K562 (cell line): ENCODE data around the gene HDGFL2. TPM values are rescaled to one million over a fixed set of nuclear protein-coding genes. Genes with fewer than 3 reads are reported as not detected.

ENCODE experiments used
- ATAC-seq: fragments of 200-7000 bp; cut with Tn5 transposase; 3 replicates; pipeline ENCODE4 v1.9.1; 2020; ENCODE audit warnings: moderate library complexity
- BruUV-seq: library from RNA; stranded (reverse); fragments of 400-500 nt; replicated peaks from 2 replicates; lab custom pipeline; 2021; lab: Mats Ljungman, UMichigan
- CTCF ChIA-PET: fragments of 300-600 bp; formaldehyde crosslinking; extraction: SDS; loops from one replicate; lab custom pipeline; 2021; ENCODE audit warnings: low intra/inter-chr PET ratio; lab: Yijun Ruan, JAX
- POLR2A ChIA-PET: fragments of 300-600, 350-650 bp; sonication (Branson Sonifier 250); formaldehyde crosslinking; extraction: SDS; loops from one replicate; lab custom pipeline; 2021; ENCODE audit warnings: antibody characterized with exemption, inconsistent platforms; lab: Yijun Ruan, JAX
- DNase-seq, 4 experiments: peaks; one replicate each; pipeline versions ENCODE4 v3.0.0 to v3.0.0-alpha.2; 2011 to 2018; ENCODE audit warnings: low spot score in 3 of 4, mixed read lengths in 3 of 4; ENCODE audit errors: extremely low read depth in 1 of 4
- FAIRE-seq: peaks from 2 replicates; lab custom pipeline; 2011; peaks lifted over from hg19 to GRCh38; lab: Jason Lieb, UNC
- H2AFZ ChIP-seq: 2 replicates; pipeline ENCODE4 v1.6.0; 2011; ENCODE audit warnings: low read depth, low read length, control low read depth, inconsistent platforms
- H3K27ac ChIP-seq: fragments of 200-600 bp; 3 replicates; pipeline ENCODE4 v1.8.0; 2011; ENCODE audit warnings: low read depth, mild to moderate bottlenecking, control low read depth, inconsistent platforms, low read length, moderate library complexity, mixed read lengths; ENCODE audit errors: extremely low read depth
- H3K27me3 ChIP-seq, 2 experiments: fragments of 300-600 bp in 1 of 2; 2 replicates in 1 of 2; 3 replicates in 1 of 2; pipeline versions ENCODE4 v1.6.0 to v1.8.0; 2011; ENCODE audit warnings: inconsistent platforms in 2 of 2, low read length in 2 of 2, mild to moderate bottlenecking in 1 of 2, mixed read lengths in 1 of 2, moderate library complexity in 1 of 2; ENCODE audit not compliant: control insufficient read depth in 2 of 2, insufficient read depth in 2 of 2
- H3K36me3 ChIP-seq: fragments of 300-600 bp; 3 replicates; pipeline ENCODE4 v1.8.0; 2011; ENCODE audit warnings: mild to moderate bottlenecking, low read length, inconsistent platforms; ENCODE audit not compliant: control insufficient read depth, insufficient read depth
- H3K4me1 ChIP-seq, 2 experiments: fragments of 200-600 bp in 1 of 2; replicated peaks in 1 of 2; 2 replicates in 1 of 2; 3 replicates in 1 of 2; pipeline versions ENCODE4 v1.5.1 to v1.8.0; 2011; ENCODE audit warnings: inconsistent platforms in 2 of 2, low read length in 2 of 2, mild to moderate bottlenecking in 1 of 2, mixed read lengths in 1 of 2, moderate library complexity in 1 of 2; ENCODE audit not compliant: control insufficient read depth in 2 of 2, insufficient read depth in 2 of 2
- H3K4me2 ChIP-seq: 2 replicates; pipeline ENCODE4 v1.6.1; 2011; ENCODE audit warnings: low read length, control low read depth, inconsistent platforms, mixed read lengths; ENCODE audit not compliant: insufficient read depth
- H3K4me3 ChIP-seq: fragments of 200-600 bp; sonication (generic), shearing (Covaris generic); 2 replicates; pipeline ENCODE4 v1.5.1; 2016; ENCODE audit warnings: control low read depth, inconsistent platforms
- H3K79me2 ChIP-seq: fragments of 200-600 bp; 3 replicates; pipeline ENCODE4 v1.8.0; 2011; ENCODE audit warnings: low read length, inconsistent platforms; ENCODE audit not compliant: control insufficient read depth, insufficient read depth
- H3K9ac ChIP-seq, 2 experiments: 2 replicates each; pipeline versions ENCODE4 v1.6.0 to v1.6.1; 2011; ENCODE audit warnings: low read depth in 2 of 2, low read length in 2 of 2, control low read depth in 1 of 2, inconsistent platforms in 1 of 2, mild to moderate bottlenecking in 1 of 2, mixed read lengths in 1 of 2; ENCODE audit not compliant: insufficient read depth in 1 of 2
- H3K9me1 ChIP-seq: one replicate; pipeline ENCODE4 v1.6.0; 2011; ENCODE audit warnings: inconsistent platforms, mild to moderate bottlenecking, low read length, moderate library complexity; ENCODE audit not compliant: control insufficient read depth, insufficient read depth
- H3K9me3 ChIP-seq: replicated peaks from 2 replicates; pipeline ENCODE4 v1.5.1; 2011; ENCODE audit warnings: low read depth, low read length, inconsistent platforms; ENCODE audit not compliant: control insufficient read depth, insufficient read depth
- H4K20me1 ChIP-seq: replicated peaks from 2 replicates; pipeline ENCODE4 v1.6.1; 2011; ENCODE audit warnings: low read length, inconsistent platforms, mixed read lengths; ENCODE audit not compliant: control insufficient read depth, insufficient read depth
- BRD9 ChIP-seq: fragments of 450-650 bp; IDR thresholded peaks from 2 replicates; pipeline ENCODE4 v1.6.1; 2018; ENCODE audit warnings: low read depth; ENCODE audit not compliant: partially characterized antibody
- MAZ ChIP-seq, 2 experiments: fragments of 450-650 bp in 1 of 2; sonication (generic) in 1 of 2; formaldehyde crosslinking; IDR thresholded peaks in 1 of 2; conservative IDR thresholded peaks in 1 of 2; 2 replicates each; pipeline versions ENCODE4 v1.4.0 to v1.5.0; 2020; ENCODE audit warnings: mild to moderate bottlenecking in 1 of 2, missing genetic modification reagents in 1 of 2
- NFYB ChIP-seq: IDR thresholded peaks from 2 replicates; pipeline ENCODE4 v1.6.1; 2011; ENCODE audit warnings: mild to moderate bottlenecking, moderate library complexity; ENCODE audit not compliant: insufficient read length; ENCODE audit errors: extremely low read depth
- SRSF3 ChIP-seq: fragments of 200-400 bp; formaldehyde crosslinking; IDR thresholded peaks from 2 replicates; pipeline ENCODE4 v1.6.1; 2016; ENCODE audit warnings: mild to moderate bottlenecking, low read length, moderate library complexity; ENCODE audit not compliant: insufficient read depth
- TAL1 ChIP-seq: fragments of 450-650 bp; IDR thresholded peaks from 2 replicates; pipeline ENCODE4 v1.6.1; 2016; ENCODE audit warnings: mild to moderate bottlenecking
- TEAD2 ChIP-seq: fragments of 450-650 bp; IDR thresholded peaks from 2 replicates; pipeline ENCODE4 v1.6.1; 2016; ENCODE audit warnings: missing genetic modification characterization, control low read depth, missing compliant biosample characterization
- TEAD4 ChIP-seq, 2 experiments: sonication (generic) in 1 of 2; formaldehyde crosslinking in 1 of 2; IDR thresholded peaks; 2 replicates each; pipeline versions ENCODE4 v1.6.1 to v1.8.0; 2012 to 2022; ENCODE audit warnings: borderline replicate concordance in 1 of 2, inconsistent platforms in 1 of 2, low read length in 1 of 2, mild to moderate bottlenecking in 1 of 2, missing genetic modification reagents in 1 of 2
- TRIM28 ChIP-seq: fragments of 450-650 bp; IDR thresholded peaks from 2 replicates; pipeline ENCODE4 v1.6.1; 2017
- XRCC3 ChIP-seq: fragments of 450-650 bp; IDR thresholded peaks from 2 replicates; pipeline ENCODE4 v1.6.1; 2017; ENCODE audit warnings: mild to moderate bottlenecking, moderate library complexity
- ZBTB1 ChIP-seq: sonication (generic); formaldehyde crosslinking; IDR thresholded peaks from 2 replicates; pipeline ENCODE4 v1.8.1; 2023; ENCODE audit warnings: missing genetic modification reagents, low read depth, mild to moderate bottlenecking, borderline replicate concordance
- ZKSCAN8 ChIP-seq: fragments of 200-800 bp; sonication (Bioruptor generic); IDR thresholded peaks from 2 replicates; pipeline ENCODE4 v1.6.1; 2016; ENCODE audit warnings: missing genetic modification characterization, missing compliant biosample characterization
- ZNF764 ChIP-seq: fragments of 250-450 bp; sonication (Bioruptor Pico); IDR thresholded peaks from 2 replicates; pipeline ENCODE4 v1.4.0; 2020; ENCODE audit warnings: low read depth, mild to moderate bottlenecking, moderate library complexity
- WGBS: fragments of 100-300 bp; shearing (Covaris generic); methylation state at CpG from one replicate; pipeline ENCODE4 v1.1.6; 2016; ENCODE audit warnings: low coverage, mixed read lengths; ENCODE audit not compliant: insufficient coverage; ENCODE audit errors: missing lambda C conversion rate; 5-methylcytosine and 5-hydroxymethylcytosine counted together
- in situ Hi-C: fragments of 300-500 bp; cut with MboI; formaldehyde crosslinking; loops from 4 replicates; pipeline ENCODE4 v1.15.0; 2018; ENCODE audit warnings: inconsistent platforms, mixed read lengths
- intact Hi-C: fragments of 100-400 bp; cut with micrococcal nuclease; formaldehyde crosslinking; loops from 2 replicates; pipeline ENCODE4 v1.14.2; 2022
- polyA plus RNA-seq, 8 experiments: library from polyadenylated mRNA; depleted of rRNA in 4 of 8; stranded (reverse) in 5 of 8; unstranded in 3 of 8; fragments of >200 nt; fragmentation: Nextera tagmentation in 2 of 8; fragmentation: Illumina TruSeq in 1 of 8; extraction: Ambion mirVana in 2 of 8; extraction: Trizol in 1 of 8; gene quantifications; 2 replicates each; pipeline versions ENCODE4 v1.2.1 to v1.2.3, GENCODE V29; 2011 to 2014; ENCODE audit warnings: inconsistent platforms in 1 of 8, missing spikeins in 1 of 8
- total RNA-seq, 7 experiments: library from RNA; depleted of rRNA in 6 of 7; stranded (reverse); fragments of >200 nt in 6 of 7; fragmentation: Illumina TruSeq in 2 of 7; extraction: Trizol in 2 of 7; gene quantifications; 2 replicates each; pipeline versions ENCODE4 v1.2.1 to v1.2.3, GENCODE V29; 2011 to 2021; ENCODE audit warnings: low replicate concordance in 1 of 7
- TF ChIP-seq, protein P1 (sequence below): fragments of 250-450 bp; sonication (Bioruptor Pico); IDR thresholded peaks from 2 replicates; pipeline ENCODE4 v1.8.0; 2021; ENCODE audit warnings: mild to moderate bottlenecking, moderate library complexity

Gene HDGFL2
- total and polyA plus RNA-seq, 9 of the 15 experiments (the other 6 are each of a cell fraction or from before 2014, with no cell fraction given) = 0.13 to 61.7 (median 16.0) TPM

DNA sequence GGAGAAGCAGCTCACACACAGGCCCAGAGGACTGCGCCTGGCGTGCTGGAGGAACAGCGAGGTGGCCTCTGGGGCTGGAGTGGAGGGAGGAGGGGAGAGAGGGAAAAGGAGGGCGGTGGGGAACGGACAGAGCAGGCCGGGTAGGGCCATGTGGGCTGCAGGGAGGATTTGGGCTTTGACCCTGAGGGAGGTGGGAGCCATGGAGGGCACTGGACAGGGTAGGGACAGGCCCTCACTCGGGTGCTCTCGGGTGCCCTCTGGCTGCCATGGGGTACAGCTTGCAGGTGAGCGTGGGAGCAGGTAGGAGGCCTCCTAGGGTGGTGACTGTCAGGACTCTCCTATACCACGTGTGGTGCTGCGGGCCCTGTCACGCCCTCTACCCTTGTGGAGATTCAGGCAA lies 23.4 kb downstream of the HDGFL2 start (continued):
- TF ChIP-seq, protein P1, sequence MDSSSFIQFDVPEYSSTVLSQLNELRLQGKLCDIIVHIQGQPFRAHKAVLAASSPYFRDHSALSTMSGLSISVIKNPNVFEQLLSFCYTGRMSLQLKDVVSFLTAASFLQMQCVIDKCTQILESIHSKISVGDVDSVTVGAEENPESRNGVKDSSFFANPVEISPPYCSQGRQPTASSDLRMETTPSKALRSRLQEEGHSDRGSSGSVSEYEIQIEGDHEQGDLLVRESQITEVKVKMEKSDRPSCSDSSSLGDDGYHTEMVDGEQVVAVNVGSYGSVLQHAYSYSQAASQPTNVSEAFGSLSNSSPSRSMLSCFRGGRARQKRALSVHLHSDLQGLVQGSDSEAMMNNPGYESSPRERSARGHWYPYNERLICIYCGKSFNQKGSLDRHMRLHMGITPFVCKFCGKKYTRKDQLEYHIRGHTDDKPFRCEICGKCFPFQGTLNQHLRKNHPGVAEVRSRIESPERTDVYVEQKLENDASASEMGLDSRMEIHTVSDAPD (CRISPR knock-in tag) = no peak
- TF ChIP-seq MAZ (CRISPR knock-in tag; conservative IDR thresholded peaks at IDR 0.05 in 1 of 2, IDR thresholded peaks at IDR 0.05 in 1 of 2) = no peak

DNA sequence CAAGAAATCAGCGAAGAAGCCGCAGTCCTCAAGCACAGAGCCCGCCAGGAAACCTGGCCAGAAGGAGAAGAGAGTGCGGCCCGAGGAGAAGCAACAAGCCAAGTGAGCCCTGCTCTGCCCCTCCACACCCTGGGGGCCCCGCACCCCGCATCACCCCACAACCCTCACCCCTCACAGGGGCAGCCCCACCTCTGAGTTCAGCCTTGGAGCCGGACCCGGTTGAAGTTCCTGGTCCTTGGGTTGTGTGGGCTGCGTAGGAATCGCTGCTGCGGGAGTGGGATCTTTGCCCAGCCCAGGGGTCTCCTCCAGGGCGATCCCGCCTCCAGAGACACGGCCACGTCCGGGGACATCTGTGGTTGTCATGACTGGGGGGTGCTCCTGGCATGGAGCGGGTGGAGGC lies 24.2 kb downstream of the HDGFL2 start:
- POLR2A ChIA-PET = no interaction called here
- Histone ChIP-seq H3K4me2 (no peak overlapping the region), H3K4me3 (no peak overlapping the region), H3K36me3 (peaks cover 69% of the 10 kb centered on the region), H3K9me1 (no peaks in the 10 kb centered on the region), H3K79me2 (no peaks in the 10 kb centered on the region), H3K9ac (no peak overlapping the region), H3K27me3 (no peaks in the 10 kb centered on the region), H4K20me1 (no peaks in the 10 kb centered on the region), H3K27ac (no peak overlapping the region), H3K4me1 (peaks cover 0 to 14% of the 10 kb centered on the region in 2 experiments; a peak in 1 of 5 replicates), H2AFZ (no peak overlapping the region), H3K9me3 (peaks cover 3% of the 10 kb centered on the region; the same call in 1 of the 2 replicates)
- CTCF ChIA-PET = no interaction called here
- intact Hi-C loops (no loop called here), in situ Hi-C loops (no loop called here)
- WGBS = 77% methylated on average over 9 of the region's 18 CpGs
- no peak for DNase-seq
- no TSS peak for BruUV-seq
- TF ChIP-seq TEAD2 (no peak), BRD9 (no peak), TEAD4 (IDR thresholded peaks at IDR 0.05; ENCODE audit: low read length) (no peak), TEAD4 (CRISPR knock-in tag; IDR thresholded peaks at IDR 0.05; ENCODE audit: borderline replicate concordance) (no peak), XRCC3 (no peak), MAZ (CRISPR knock-in tag; conservative IDR thresholded peaks at IDR 0.05 in 1 of 2, IDR thresholded peaks at IDR 0.05 in 1 of 2) (no peak), SRSF3 (no peak), ZKSCAN8 (CRISPR knock-in tag) (no peak), ZBTB1 (CRISPR knock-in tag) (no peak), TAL1 (no peak), NFYB (no peak), TRIM28 (no peak), ZNF764 (no peak)
- no peak for FAIRE-seq
- ATAC-seq = no peak
